Globus pallidus (tissue), 1 donor: ENCODE measurements around the gene PFDN4.

ENCODE experiments used
- DNase-seq: peaks from one replicate; pipeline ENCODE4 v3.0.0-alpha.2; 2015; ENCODE audit warnings: low spot score

PFDN4 gene, protein sequence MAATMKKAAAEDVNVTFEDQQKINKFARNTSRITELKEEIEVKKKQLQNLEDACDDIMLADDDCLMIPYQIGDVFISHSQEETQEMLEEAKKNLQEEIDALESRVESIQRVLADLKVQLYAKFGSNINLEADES

GRCh38 chr20:54207743-54208547 is at the start of gene PFDN4:
PFDN4 (plus strand) TSS chr20:54208087; CDS start chr20:54208101, 14 bp downstream.
- peak; percentile 81 for DNase-seq

- no peak for DNase-seq
These were observed 49.7 kb upstream of the PFDN4 start for GRCh38 chr20:54158226-54158625.

DNA sequence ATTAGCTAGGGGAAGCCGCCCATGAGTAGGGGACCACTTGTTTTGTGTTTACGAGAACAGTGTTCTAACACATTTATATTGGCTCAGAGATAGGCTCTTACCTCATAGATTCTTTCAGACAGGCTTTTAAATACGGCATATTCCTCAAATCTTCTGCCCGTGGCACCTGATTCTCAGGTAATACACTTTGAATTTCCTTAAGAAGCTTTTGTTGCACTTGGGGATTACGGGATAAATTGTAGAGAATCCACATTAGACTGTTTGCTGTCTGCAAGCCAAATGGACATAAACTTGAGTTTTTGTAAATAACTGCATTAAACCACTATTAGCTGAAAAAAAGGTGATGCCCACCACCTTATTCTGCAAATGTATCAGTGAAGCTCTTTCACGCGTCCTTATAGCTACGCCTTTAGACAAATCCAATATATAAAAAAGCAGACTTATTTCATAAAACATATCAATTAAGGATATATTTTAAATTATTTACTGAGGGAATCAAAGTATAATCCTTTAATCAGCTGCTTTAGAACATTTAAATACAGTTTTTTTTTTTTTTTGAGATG is 49.0 kb upstream of the PFDN4 start:
- DNase-seq = no peak

GRCh38 chr20:54160065-54161007 is 47.6 kb upstream of the PFDN4 start:
- no peak for DNase-seq

DNA sequence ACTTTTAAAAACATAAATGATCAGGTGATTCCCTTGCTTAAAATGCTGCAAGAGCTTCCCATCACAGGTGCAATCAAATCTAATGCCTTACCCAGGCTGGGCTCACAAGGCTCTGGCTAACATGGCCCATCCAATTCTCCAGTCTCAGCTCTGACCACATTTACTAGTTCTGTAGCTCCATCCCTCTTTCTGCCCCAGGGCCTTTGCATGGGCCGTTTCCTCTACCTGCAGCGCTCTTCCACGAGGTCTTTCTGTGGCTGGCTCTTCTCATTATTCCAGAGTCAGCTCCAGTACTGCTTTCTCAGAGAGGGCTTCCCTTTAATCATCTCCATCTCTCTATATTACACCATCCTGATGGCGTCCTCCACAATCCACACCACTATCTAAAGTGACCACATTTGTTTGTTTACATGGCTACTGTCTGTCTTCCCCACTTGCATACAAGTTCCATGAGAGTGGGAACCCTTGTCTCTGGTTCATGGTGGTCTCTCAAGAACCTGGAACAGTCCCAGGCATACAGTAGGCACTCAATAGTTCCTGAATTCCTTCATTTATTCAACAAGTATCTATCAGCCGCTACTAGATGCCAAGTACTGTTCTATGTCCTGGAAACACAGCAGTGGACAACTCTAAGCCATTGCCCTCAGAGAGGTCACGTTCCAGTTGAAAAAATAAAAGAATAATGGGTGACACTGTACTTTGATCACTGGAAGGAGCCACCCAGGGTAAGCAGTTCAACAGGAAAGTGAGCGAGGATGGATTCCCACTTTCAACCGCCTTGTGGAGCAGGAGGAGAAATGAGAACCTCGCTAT is 46.7 kb upstream of the PFDN4 start:
- no peak for DNase-seq

DNA sequence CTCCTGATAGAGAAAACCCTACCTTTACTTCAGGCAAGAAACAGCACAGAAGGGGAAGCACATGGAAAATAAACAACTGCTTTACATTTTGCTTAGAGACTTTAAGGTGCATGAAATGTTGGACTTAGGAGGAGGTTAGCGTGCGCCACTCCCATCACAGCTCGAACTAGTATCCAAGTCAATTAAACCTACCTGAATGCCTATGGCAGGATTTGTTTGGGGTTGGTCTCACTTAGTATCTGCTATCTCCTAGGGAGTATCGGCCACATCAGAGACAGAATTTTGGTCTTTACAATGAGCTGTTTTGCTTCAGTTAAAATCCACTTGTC is 46.1 kb upstream of the PFDN4 start:
- DNase-seq = no peak

GRCh38 chr20:54162378-54163009 is 45.4 kb upstream of the PFDN4 start:
- DNase-seq = no peak

DNA sequence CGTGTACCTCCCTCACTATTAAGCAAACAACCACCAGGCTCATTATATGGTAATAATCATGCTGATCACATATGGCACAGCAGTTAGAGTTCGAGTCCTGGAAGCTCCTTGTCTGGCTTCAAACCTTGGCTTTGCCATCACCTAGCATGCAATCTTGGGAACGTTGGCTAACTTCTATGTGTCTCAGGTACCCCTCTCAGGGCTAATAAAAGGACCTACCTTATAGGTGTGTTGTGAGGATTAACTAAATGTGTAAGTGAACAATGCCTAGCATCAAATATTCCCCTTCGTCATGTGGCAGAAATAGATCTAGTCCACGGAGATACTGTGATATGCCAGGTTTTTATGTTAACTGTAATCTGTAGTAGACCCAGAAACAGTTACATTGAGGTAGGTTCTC is 44.5 kb upstream of the PFDN4 start:
- no peak for DNase-seq

DNA sequence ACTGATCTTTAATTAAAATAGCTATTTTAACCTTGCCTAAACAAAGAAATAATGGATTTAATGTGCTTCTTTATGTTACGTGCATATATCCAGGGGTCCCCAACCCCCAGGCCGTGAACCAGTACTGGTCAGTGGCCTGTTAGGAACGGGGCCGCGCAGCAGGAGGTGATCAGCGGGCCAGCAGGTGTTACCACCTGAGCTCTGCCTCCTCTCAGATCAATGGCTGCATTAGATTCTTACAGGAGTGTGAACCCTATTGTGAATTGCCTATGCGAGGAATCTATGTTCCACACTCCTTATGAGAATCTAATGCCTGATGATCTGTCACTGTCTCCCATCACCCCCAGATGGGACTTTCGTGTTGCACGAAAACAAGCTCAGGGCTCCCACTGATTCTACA is 42.9 kb upstream of the PFDN4 start:
- DNase-seq = no peak

GRCh38 chr20:54165803-54166202 is 42.1 kb upstream of the PFDN4 start:
- DNase-seq = no peak

DNA sequence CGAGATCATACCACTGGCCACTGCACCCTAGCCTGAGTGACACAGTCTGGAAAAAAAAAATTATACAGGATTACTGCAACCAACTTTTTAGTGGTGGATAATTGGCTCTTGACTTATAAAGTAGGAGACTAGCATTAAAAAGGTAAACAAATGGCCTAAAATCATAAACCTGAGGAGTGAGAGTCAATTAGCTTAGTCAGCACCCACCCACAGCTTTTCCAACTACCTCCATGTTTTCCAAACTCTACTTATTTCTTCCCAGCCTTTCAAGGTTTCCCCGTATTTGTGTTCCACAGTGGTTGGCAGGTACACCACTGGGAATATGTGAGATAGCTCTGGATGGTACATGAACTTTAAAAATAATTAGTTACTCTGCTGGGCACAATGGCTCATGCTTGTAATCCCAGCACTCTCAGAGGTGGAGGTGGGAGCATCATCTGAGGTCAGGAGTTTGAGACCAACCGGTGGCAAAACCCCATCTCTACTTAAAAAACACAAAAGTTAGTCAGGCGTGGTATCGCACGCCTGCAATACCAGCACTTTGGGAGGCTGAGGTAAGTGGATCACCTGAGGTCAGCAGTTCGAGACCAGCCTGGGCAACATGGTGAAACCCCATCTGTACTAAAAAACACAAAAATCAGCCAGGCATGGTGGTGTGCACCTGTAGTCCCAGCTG is 40.8 kb upstream of the PFDN4 start:
- no peak for DNase-seq

GRCh38 chr20:54167909-54168872 is 39.7 kb upstream of the PFDN4 start:
- no peak for DNase-seq

GRCh38 chr20:54168961-54169862 is 38.7 kb upstream of the PFDN4 start:
- no peak for DNase-seq

GRCh38 chr20:54170026-54170471 is 37.8 kb upstream of the PFDN4 start:
- DNase-seq = no peak

GRCh38 chr20:54170963-54171362 is 36.9 kb upstream of the PFDN4 start:
- no peak for DNase-seq

- no peak for DNase-seq
These were observed 35.4 kb upstream of the PFDN4 start for GRCh38 chr20:54172532-54172855.

- no peak for DNase-seq
These were observed 34.8 kb upstream of the PFDN4 start for GRCh38 chr20:54172856-54173652.
